OCI-LY7 (cell line): ENCODE results near the gene ROBO1. TPM values are rescaled to one million over a fixed set of nuclear protein-coding genes. Genes with fewer than 3 reads are reported as not detected.

ENCODE experiments used
- BruUV-seq: library from RNA; stranded (reverse); fragments of 400-500 nt; replicated peaks from 2 replicates; lab custom pipeline; 2021; lab: Mats Ljungman, UMichigan
- CTCF ChIA-PET: fragments of 300-600 bp; sonication (Branson Sonifier 250); formaldehyde crosslinking; loops from one replicate; lab custom pipeline; 2022; ENCODE audit warnings: antibody characterized with exemption; ENCODE audit not compliant: unreplicated experiment; lab: Charles Lee
- POLR2A ChIA-PET: fragments of 300-600 bp; sonication (Branson Sonifier 250); formaldehyde crosslinking; loops from one replicate; lab custom pipeline; 2022; ENCODE audit warnings: antibody characterized with exemption; lab: Charles Lee
- DNase-seq: peaks from one replicate; pipeline ENCODE4 v3.0.0-alpha.2; 2015; ENCODE audit warnings: low spot score
- H2AFZ ChIP-seq: fragments of 200-600 bp; sonication (generic), shearing (Covaris generic); 2 replicates; pipeline ENCODE4 v1.6.1; 2014; ENCODE audit warnings: mild to moderate bottlenecking, antibody characterized with exemption, low read length, moderate library complexity
- H3K27ac ChIP-seq: fragments of 200-600 bp; sonication (generic); 2 replicates; pipeline ENCODE4 v1.5.1; 2014; ENCODE audit warnings: mixed run types, low read depth, mild to moderate bottlenecking, moderate library complexity, low read length, inconsistent platforms; ENCODE audit not compliant: poor library complexity, severe bottlenecking
- H3K36me3 ChIP-seq: fragments of 200-600 bp; sonication (generic); 2 replicates; pipeline ENCODE4 v1.6.1; 2014; ENCODE audit warnings: mild to moderate bottlenecking, antibody characterized with exemption, low read length, moderate library complexity, mixed read lengths; ENCODE audit not compliant: insufficient read depth
- H3K4me1 ChIP-seq: fragments of 200-600 bp; sonication (generic); 2 replicates; pipeline ENCODE4 v1.5.1; 2014; ENCODE audit warnings: mild to moderate bottlenecking, low read length; ENCODE audit not compliant: insufficient read depth, poor library complexity, severe bottlenecking
- H3K4me2 ChIP-seq: fragments of 200-600 bp; sonication (generic); 2 replicates; pipeline ENCODE4 v1.6.1; 2014; ENCODE audit warnings: mild to moderate bottlenecking, low read length
- H3K4me3 ChIP-seq: fragments of 200-600 bp; sonication (generic); 2 replicates; pipeline ENCODE4 v1.5.1; 2014; ENCODE audit warnings: mild to moderate bottlenecking, low read depth, low read length; ENCODE audit not compliant: poor library complexity, severe bottlenecking
- H3K79me2 ChIP-seq: fragments of 200-600 bp; sonication (generic); 2 replicates; pipeline ENCODE4 v1.6.1; 2016; ENCODE audit warnings: low read depth, mild to moderate bottlenecking, low read length, moderate library complexity, mixed read lengths; ENCODE audit not compliant: insufficient read depth
- H3K9me2 ChIP-seq: fragments of 200-600 bp; sonication (generic); 2 replicates; pipeline ENCODE4 v1.6.1; 2016; ENCODE audit warnings: mild to moderate bottlenecking, low read length, mixed read lengths; ENCODE audit not compliant: insufficient read depth
- H3K9me3 ChIP-seq: fragments of 200-600 bp; sonication (generic); 2 replicates; pipeline ENCODE4 v1.6.1; 2014; ENCODE audit warnings: mild to moderate bottlenecking, mixed run types, low read length, mixed read lengths
- H4K20me1 ChIP-seq: fragments of 200-600 bp; sonication (generic); 2 replicates; pipeline ENCODE4 v1.6.1; 2014; ENCODE audit warnings: mild to moderate bottlenecking, antibody characterized with exemption, low read length, moderate library complexity, mixed read lengths; ENCODE audit not compliant: insufficient read depth
- EZH2phosphoT487 ChIP-seq: fragments of 200-600 bp; sonication (generic); IDR thresholded peaks from 2 replicates; pipeline ENCODE4 v1.6.1; 2018; ENCODE audit warnings: low read depth, borderline replicate concordance, mild to moderate bottlenecking, mixed run types, antibody characterized with exemption, low read length, moderate library complexity, mixed read lengths
- intact Hi-C: fragments of 100-400 bp; cut with micrococcal nuclease; formaldehyde crosslinking; loops from one replicate; pipeline ENCODE4 v1.10.0; 2022; ENCODE audit not compliant: unreplicated experiment
- total RNA-seq, 2 experiments: library from RNA; depleted of rRNA in 1 of 2; stranded (reverse); fragments of >200 nt in 1 of 2; shearing (Covaris generic) in 1 of 2; gene quantifications; 2 replicates each; pipeline ENCODE4 v1.2.3, GENCODE V29; 2014 to 2022
- TF ChIP-seq, protein P1 (sequence below): fragments of 200-600 bp; sonication (generic); conservative IDR thresholded peaks from 2 replicates; pipeline ENCODE4 v1.5.1; 2014; ENCODE audit warnings: mild to moderate bottlenecking, antibody characterized with exemption, low read length, moderate library complexity, mixed read lengths

Gene ROBO1
- total RNA-seq, 2 experiments from 2014 or later = not detected

- no peak for DNase-seq
- TF ChIP-seq EZH2phosphoT487 = no peak
- TF ChIP-seq, protein P1, sequence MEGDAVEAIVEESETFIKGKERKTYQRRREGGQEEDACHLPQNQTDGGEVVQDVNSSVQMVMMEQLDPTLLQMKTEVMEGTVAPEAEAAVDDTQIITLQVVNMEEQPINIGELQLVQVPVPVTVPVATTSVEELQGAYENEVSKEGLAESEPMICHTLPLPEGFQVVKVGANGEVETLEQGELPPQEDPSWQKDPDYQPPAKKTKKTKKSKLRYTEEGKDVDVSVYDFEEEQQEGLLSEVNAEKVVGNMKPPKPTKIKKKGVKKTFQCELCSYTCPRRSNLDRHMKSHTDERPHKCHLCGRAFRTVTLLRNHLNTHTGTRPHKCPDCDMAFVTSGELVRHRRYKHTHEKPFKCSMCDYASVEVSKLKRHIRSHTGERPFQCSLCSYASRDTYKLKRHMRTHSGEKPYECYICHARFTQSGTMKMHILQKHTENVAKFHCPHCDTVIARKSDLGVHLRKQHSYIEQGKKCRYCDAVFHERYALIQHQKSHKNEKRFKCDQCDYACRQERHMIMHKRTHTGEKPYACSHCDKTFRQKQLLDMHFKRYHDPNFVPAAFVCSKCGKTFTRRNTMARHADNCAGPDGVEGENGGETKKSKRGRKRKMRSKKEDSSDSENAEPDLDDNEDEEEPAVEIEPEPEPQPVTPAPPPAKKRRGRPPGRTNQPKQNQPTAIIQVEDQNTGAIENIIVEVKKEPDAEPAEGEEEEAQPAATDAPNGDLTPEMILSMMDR = no peak
- intact Hi-C loops = no loop called here
- no peaks in the 10 kb centered on the region for H3K4me1 ChIP-seq
- H3K9me2 ChIP-seq = no peaks in the 10 kb centered on the region
- H3K27ac ChIP-seq = no peak overlapping the region
- no TSS peak for BruUV-seq
- H2AFZ ChIP-seq = no peak overlapping the region
- H3K4me3 ChIP-seq = no peak overlapping the region
- H3K36me3 ChIP-seq = no peaks in the 10 kb centered on the region
- ChIA-PET CTCF (no interaction called here), POLR2A (interaction anchor here (0.9 kb wide), 1 partner anchor 12 kb away, joined by 3 read pairs; no protein-coding TSS in a partner anchor)
- no peaks in the 10 kb centered on the region for H3K9me3 ChIP-seq
- H3K4me2 ChIP-seq = no peak overlapping the region
- no peaks in the 10 kb centered on the region for H3K79me2 ChIP-seq
- H4K20me1 ChIP-seq = no peaks in the 10 kb centered on the region
Measured at GRCh38 chr3:78634316-78634715, 1133.5 kb downstream of the ROBO1 start.

DNA sequence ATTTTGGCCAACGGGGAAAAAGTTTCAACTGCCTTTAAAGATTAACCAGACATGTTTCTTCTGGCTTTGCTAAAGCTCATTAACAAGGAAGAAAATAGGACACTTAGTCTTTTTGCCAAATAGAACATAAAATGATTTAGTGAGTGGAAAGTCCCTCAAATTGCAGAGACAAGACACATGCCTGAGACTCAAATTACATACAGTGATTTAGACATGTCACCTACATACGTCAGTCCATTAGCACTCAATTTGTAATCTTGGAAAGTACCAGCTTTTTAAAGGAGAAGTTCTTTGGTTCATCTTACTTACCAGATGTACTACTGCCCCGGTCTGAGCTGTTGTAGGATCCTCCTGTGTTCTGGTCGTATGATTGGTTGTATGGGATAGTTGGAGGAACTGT, 1134.2 kb downstream of the ROBO1 start:
- no peak overlapping the region for H3K27ac ChIP-seq
- POLR2A ChIA-PET = interaction anchor here (0.7 to 1.3 kb wide), 3 partner anchors 9 to 117 kb away, joined by 3 to 4 read pairs (median 4); no protein-coding TSS in a partner anchor
- H3K36me3 ChIP-seq = no peaks in the 10 kb centered on the region
- no peaks in the 10 kb centered on the region for H3K9me2 ChIP-seq
- no peaks in the 10 kb centered on the region for H4K20me1 ChIP-seq
- H3K4me1 ChIP-seq = no peaks in the 10 kb centered on the region
- H2AFZ ChIP-seq = no peak overlapping the region
- no peaks in the 10 kb centered on the region for H3K79me2 ChIP-seq
- no peak overlapping the region for H3K4me2 ChIP-seq
- CTCF ChIA-PET = no interaction called here
- no peak overlapping the region for H3K4me3 ChIP-seq
- TF ChIP-seq EZH2phosphoT487 = no peak
- TF ChIP-seq, protein P1 = no peak
- intact Hi-C loops = no loop called here
- BruUV-seq = no TSS peak
- no peaks in the 10 kb centered on the region for H3K9me3 ChIP-seq
- no peak for DNase-seq

DNA sequence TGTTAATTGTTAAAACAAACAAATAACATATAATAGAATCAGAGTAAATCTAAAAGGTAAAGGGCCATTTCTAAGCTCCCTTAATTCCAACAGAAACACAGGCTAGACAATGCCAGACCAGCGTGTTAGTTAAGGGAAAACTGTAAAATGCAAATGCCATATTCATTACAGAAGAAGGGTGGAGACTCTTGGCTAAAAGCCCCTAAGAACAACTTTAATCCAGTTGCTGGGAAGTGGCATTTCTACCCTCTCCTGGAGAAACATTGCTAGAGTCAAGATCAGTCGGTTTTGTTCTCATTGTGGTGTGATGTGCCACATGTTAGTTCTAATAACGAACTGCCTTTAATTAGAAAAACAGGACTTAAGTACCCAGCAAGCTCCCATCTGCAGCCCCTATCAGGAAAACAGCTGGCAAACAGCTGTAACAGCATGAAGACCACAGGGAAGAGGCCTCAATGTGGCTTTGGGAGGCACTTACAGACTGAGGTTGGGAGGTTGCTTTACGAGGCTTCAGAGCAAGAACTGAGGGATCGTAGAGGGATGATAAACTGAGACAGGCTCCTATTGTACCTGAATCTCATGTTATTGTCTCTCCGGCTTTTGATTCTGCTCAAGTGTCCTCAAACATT, 1134.8 kb downstream of the ROBO1 start:
- Histone ChIP-seq H3K27ac (no peak overlapping the region), H3K4me2 (no peak overlapping the region), H3K4me1 (no peaks in the 10 kb centered on the region), H3K36me3 (no peaks in the 10 kb centered on the region), H3K9me3 (no peaks in the 10 kb centered on the region), H3K9me2 (no peaks in the 10 kb centered on the region), H3K4me3 (no peak overlapping the region), H3K79me2 (no peaks in the 10 kb centered on the region), H2AFZ (no peak overlapping the region), H4K20me1 (no peaks in the 10 kb centered on the region)
- intact Hi-C loops = no loop called here
- CTCF ChIA-PET = no interaction called here
- POLR2A ChIA-PET = interaction anchor here (0.7 to 1.3 kb wide), 3 partner anchors 10 to 116 kb away, joined by 3 to 4 read pairs (median 4); no protein-coding TSS in a partner anchor
- DNase-seq = no peak
- BruUV-seq = no TSS peak
- TF ChIP-seq, protein P1 = no peak
- no peak for TF ChIP-seq EZH2phosphoT487
